Measurements from ENCODE around the gene NT5C3A.

DNA sequence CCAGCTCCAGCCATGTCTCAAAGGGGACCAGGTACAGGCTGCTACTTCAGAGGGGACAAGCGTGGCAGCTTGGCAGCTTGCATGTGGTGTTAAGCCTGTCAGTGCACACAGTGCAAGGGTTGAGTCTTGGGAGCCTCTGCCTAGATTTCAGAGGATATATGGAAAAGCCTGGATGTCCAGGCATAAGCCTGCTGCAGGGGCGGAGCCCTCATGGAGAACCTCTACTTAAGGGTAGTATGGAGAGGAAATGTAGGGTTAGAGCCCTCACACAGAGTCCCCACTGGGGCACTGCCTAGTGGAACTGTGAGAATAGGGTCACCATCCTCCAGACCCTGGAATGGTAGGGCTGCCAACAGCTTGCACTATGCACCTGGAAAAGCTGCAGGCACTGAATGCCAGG is 7.7 kb upstream of the NT5C3A start:
- TF ChIP-seq, protein P1, sequence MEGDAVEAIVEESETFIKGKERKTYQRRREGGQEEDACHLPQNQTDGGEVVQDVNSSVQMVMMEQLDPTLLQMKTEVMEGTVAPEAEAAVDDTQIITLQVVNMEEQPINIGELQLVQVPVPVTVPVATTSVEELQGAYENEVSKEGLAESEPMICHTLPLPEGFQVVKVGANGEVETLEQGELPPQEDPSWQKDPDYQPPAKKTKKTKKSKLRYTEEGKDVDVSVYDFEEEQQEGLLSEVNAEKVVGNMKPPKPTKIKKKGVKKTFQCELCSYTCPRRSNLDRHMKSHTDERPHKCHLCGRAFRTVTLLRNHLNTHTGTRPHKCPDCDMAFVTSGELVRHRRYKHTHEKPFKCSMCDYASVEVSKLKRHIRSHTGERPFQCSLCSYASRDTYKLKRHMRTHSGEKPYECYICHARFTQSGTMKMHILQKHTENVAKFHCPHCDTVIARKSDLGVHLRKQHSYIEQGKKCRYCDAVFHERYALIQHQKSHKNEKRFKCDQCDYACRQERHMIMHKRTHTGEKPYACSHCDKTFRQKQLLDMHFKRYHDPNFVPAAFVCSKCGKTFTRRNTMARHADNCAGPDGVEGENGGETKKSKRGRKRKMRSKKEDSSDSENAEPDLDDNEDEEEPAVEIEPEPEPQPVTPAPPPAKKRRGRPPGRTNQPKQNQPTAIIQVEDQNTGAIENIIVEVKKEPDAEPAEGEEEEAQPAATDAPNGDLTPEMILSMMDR (conservative IDR thresholded peaks at IDR 0.05) = no peak
- TF ChIP-seq EZH2 (IDR thresholded peaks at IDR 0.05; ENCODE audit: low read depth) = no peak

Measured in PC-9 (cell line).